GM21390 (cell line): ENCODE data around the gene UNG.

ENCODE experiments used
- ATAC-seq: cut with Tn5 transposase; IDR thresholded peaks from one replicate; pipeline ENCODE4 v1.9.1; 2021; ENCODE audit not compliant: unreplicated experiment

The UNG gene

DNA sequence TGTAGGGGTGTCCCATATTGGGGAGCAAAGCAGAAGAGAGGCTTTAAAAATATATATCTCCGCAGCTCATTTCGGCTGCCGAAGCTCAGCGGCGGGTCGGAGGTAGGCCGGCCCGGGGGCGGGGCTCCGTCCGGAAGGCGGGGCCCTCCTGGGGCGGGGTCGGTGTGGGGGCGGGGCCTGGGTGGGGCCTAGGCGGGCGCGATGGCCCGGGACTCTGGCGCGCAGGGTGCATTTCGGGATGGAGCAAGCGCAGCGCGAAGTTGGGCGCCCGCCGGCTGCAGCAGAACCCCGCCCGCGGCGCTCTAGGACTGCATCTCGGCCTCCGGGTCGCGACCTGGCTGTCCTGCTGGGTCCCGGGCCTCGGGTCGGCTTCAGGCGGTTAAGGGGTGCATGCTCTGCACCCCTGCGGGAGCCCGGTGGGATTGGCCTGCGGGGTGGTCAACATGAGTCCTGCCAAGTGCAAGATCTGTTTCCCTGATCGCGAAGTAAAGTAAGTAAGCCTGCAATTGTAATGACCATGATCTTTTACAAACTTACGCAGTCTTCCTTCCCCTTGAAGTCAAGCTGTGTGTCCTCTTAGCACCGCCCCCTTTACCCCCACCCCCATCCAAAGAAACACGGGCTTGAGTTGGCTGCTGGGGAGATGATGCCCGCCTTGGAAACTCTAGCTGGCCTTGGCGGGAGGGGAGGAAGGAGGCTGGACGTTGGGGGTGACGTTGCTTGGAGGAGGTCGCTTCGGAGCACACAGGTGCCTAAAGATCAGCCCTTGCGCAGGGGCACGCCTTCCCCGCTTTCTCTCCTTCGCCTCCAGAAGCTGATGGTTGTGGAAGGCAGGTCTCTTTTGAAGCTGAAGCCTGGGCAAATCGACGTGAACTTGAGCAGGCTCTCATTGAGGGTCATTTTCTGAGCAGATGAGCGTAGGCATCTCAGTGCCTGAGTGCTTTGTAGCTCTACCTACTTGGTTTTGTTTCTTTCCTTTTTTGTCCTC lies 57.3 kb downstream of the UNG start:
- peak; percentile 91 for ATAC-seq

DNA sequence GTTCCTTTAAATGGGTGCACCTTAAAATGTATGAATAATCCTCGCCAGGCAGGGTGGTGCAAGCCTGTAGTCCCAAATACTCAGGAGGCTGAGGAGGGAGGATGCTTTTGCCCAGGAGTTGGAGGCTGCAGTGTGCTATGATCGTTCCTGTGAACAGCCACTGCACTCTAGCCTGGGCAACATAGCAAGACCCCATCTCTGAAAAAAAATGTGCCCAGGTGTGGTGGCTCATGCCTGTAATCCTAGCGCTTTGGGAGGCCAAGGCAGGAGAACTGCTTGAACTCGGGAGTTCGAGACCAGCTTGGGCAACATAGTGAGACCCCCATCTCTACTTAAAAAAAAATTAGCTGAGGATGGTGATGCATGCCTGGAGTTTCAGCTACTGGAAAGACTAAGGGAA lies 58.6 kb downstream of the UNG start:
- ATAC-seq, result no peak

DNA sequence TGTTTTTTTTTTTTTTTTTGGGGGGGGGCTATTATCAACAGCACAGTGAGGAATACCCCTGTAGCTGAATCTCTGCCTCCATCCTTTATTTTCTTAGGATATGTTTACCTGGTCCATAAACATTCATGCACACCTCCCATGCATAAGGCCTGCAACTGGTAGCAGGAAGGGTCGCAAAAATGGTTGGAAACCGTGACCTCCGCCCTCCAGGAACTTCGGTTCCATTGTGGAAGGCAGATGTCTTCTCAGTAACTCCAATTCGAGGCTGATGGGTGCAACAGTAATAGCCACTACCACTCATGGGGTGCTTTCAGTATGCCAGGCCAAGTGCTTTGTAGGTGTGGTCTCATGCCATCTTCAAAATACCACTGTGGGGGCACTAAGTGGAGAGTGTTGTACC lies 59.2 kb downstream of the UNG start:
- ATAC-seq, result no peak

DNA sequence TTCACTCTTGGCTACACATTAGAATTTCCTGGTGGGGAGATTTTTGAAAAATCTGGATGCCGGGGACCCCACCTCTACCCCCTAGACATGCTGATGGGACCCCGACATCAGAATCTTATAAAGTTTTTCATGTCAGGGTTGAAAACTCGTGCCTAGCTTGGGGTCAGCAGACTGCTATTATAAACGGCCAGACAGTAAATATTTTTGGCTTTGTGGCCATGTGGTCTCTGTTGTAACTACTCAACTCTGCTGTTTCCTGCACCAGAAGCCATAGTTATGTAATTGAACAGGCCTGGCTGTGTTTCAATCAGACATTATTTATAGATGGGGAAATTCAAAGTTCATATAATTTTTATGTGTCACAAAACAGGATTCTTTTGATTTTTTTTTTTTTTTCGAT lies 60.6 kb downstream of the UNG start:
- no peak for ATAC-seq

DNA sequence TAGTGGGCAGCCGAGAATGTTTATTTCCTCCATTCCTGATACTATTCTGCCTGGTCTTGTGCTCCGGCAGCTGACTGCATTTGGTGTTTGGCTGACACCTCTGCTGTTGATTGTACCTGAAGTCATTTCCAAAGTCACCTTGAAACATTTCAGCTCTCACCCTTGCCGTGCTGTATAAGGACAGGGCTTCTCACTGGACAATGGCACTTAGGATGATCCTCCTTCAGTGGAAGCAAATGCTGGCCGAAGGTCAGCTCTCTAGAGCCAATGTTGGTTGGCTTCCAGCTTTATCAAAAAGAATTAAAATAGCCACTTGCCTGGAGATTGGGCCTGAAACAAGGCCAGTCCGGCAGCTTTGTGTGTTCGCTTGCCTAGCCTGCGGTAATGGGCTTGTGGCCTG lies 63.0 kb downstream of the UNG start:
- no peak for ATAC-seq
